K562 treated with DMSO at 1 percent for 48 hours (cell line): ENCODE measurements around the gene TRIM2. TPM values are rescaled to one million over a fixed set of nuclear protein-coding genes. Genes with fewer than 3 reads are reported as not detected.

Experiments
- total RNA-seq: library from RNA; unstranded; fragments of 300-600 nt; gene quantifications from 2 replicates; pipeline ENCODE4 v1.2.3, GENCODE V29; 2022; ENCODE audit warnings: low replicate concordance; ENCODE audit errors: extremely low read depth

The TRIM2 gene
- total RNA-seq: not detected in 2 replicates

GRCh38 chr4:153204247-153204671, at the start of gene TRIM2:
Gene TRIM2, plus strand, starts transcription at chr4:153204443. Its CDS starts 88 bp downstream, at chr4:153204531.

GRCh38 chr4:153344131-153345011, 140.1 kb downstream of the TRIM2 start, which contains the start of gene MND1:
Gene MND1, plus strand, starts transcription at chr4:153344688. Its CDS starts 50 bp downstream, at chr4:153344738.

Other genes starting within 250 kb of the TRIM2 start
- gene MND1, start 140.2 kb downstream of the TRIM2 start, total RNA-seq: not detected in 2 replicates